Measurements from ENCODE around the gene CDH4. TPM values are rescaled to one million over a fixed set of nuclear protein-coding genes. Genes with fewer than 3 reads are reported as not detected.

The CDH4 gene
- total RNA-seq, 1 experiment from 2014 or later = not detected

- Histone ChIP-seq H3K9me3 (ENCODE audit: control insufficient read depth, insufficient read depth, low read depth, low read length) (no peaks in the 10 kb centered on the region), H3K4me1 (ENCODE audit: control insufficient read depth, insufficient read depth, low read length) (peaks cover 7% of the 10 kb centered on the region; the same call in 1 of the 2 replicates), H3K27ac (ENCODE audit: low read length) (no peak overlapping the region), H3K36me3 (ENCODE audit: control insufficient read depth, insufficient read depth, low read length) (no peaks in the 10 kb centered on the region), H3K4me3 (ENCODE audit: low read depth in 2 of 2, low read length in 2 of 2) (no peak overlapping the region), H3K27me3 (ENCODE audit: control insufficient read depth, insufficient read depth, low read length) (peaks cover under 1% of the 10 kb centered on the region; the same call in 1 of the 2 replicates)
- ChIA-PET CTCF (no interaction called here), POLR2A (no interaction called here)
- no peak for TF ChIP-seq TCF7L2 (IDR thresholded peaks at IDR 0.05; ENCODE audit: low read depth, low read length)
- no peak for TF ChIP-seq REST (IDR thresholded peaks at IDR 0.05; ENCODE audit: insufficient read depth in 1 of 2, low read depth in 2 of 2, low read length in 1 of 2)
- no peak for TF ChIP-seq SIN3A (IDR thresholded peaks at IDR 0.05; ENCODE audit: borderline replicate concordance, insufficient read depth, low read depth, low read length)
- no peak for TF ChIP-seq POLR2AphosphoS5 (IDR thresholded peaks at IDR 0.05; ENCODE audit: low read depth, low read length)
- in situ Hi-C loops (cut with HindIII; ENCODE audit: low pct_unique_long_range_greater_than_20kb, low sequenced_read_pairs) (no loop called here), intact Hi-C loops (cut with micrococcal nuclease; ENCODE audit: unreplicated experiment) (no loop called here)
- DNase-seq (ENCODE audit: low read depth, low spot score) (no peak), ATAC-seq (no peak)
- BruUV-seq (replicated peaks) = no TSS peak
Observed at GRCh38 chr20:61903575-61904340, 651.7 kb downstream of the CDH4 start.

GRCh38 chr20:61904456-61904855 is 652.4 kb downstream of the CDH4 start:
- in situ Hi-C loops (cut with HindIII; ENCODE audit: low pct_unique_long_range_greater_than_20kb, low sequenced_read_pairs) = no loop called here
- intact Hi-C loops (cut with micrococcal nuclease; ENCODE audit: unreplicated experiment) = no loop called here
- CTCF ChIA-PET = no interaction called here
- H3K27me3 ChIP-seq (ENCODE audit: control insufficient read depth, insufficient read depth, low read length) = no peaks in the 10 kb centered on the region; the same call in 1 of the 2 replicates
- H3K4me3 ChIP-seq (ENCODE audit: low read depth in 2 of 2, low read length in 2 of 2) = no peak overlapping the region
- ATAC-seq = no peak
- no TSS peak for BruUV-seq (replicated peaks)
- H3K9me3 ChIP-seq (ENCODE audit: control insufficient read depth, insufficient read depth, low read depth, low read length) = no peaks in the 10 kb centered on the region
- no peak overlapping the region for H3K27ac ChIP-seq (ENCODE audit: low read length)
- peaks cover 7% of the 10 kb centered on the region; the same call in 1 of the 2 replicates for H3K4me1 ChIP-seq (ENCODE audit: control insufficient read depth, insufficient read depth, low read length)
- DNase-seq (ENCODE audit: low read depth, low spot score) = no peak
- H3K36me3 ChIP-seq (ENCODE audit: control insufficient read depth, insufficient read depth, low read length) = no peaks in the 10 kb centered on the region
- POLR2A ChIA-PET = no interaction called here
- TF ChIP-seq REST (IDR thresholded peaks at IDR 0.05; ENCODE audit: insufficient read depth in 1 of 2, low read depth in 2 of 2, low read length in 1 of 2) = no peak
- no peak for TF ChIP-seq TCF7L2 (IDR thresholded peaks at IDR 0.05; ENCODE audit: low read depth, low read length)
- TF ChIP-seq POLR2AphosphoS5 (IDR thresholded peaks at IDR 0.05; ENCODE audit: low read depth, low read length) = no peak
- TF ChIP-seq CTCF (IDR thresholded peaks at IDR 0.05) = no peak
- no peak for TF ChIP-seq SIN3A (IDR thresholded peaks at IDR 0.05; ENCODE audit: borderline replicate concordance, insufficient read depth, low read depth, low read length)
